Measurements from ENCODE around the gene OTOG.

The OTOG gene

GRCh38 chr11:17521106-17521900, 25.8 kb upstream of the OTOG start:
- no peak for DNase-seq

DNA sequence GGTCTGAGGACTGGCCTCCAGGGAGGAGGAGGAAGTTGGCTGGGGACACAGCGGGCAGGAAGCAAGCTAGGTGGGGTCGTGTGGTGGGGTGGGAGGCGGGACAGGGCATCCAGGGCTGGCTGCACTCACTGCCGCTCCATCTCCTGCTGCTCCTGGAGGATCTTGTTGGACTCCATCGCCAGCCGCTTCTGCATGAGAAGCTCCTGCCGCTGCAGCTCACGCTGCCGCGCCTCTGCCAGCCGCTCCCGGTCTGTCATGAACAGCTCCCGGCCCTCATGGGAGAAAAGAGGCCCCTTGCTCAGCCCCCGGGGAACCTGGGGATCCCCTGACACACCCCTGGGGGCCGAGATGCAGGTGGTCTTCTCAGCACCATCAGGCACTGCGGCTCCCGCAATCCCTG, 24.4 kb upstream of the OTOG start:
- DNase-seq = no peak

- DNase-seq = no peak
Observed at GRCh38 chr11:17524221-17524620, 22.8 kb upstream of the OTOG start.

DNA sequence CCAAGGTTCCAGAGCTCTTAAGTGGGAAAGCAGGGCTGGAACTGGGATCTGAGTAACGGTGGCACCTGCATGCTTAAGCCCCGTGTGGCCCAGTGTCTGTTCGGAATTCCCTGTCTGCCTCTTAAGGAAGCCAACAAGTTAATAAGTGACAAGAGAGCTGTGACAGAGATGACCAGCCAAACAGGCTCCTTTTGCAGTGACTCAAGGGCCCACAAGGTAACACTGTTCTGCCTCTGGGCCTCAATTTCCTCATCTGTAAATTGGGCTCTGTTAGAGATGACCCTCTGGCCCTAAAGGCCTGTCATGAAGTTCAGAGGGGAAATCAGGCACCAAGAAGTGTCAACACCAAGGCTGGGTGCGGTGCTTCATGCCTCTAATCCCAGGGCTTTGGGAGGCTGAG, 21.5 kb upstream of the OTOG start:
- no peak for DNase-seq

- DNase-seq = no peak
Observed at GRCh38 chr11:17526326-17526725, 20.7 kb upstream of the OTOG start.

DNA sequence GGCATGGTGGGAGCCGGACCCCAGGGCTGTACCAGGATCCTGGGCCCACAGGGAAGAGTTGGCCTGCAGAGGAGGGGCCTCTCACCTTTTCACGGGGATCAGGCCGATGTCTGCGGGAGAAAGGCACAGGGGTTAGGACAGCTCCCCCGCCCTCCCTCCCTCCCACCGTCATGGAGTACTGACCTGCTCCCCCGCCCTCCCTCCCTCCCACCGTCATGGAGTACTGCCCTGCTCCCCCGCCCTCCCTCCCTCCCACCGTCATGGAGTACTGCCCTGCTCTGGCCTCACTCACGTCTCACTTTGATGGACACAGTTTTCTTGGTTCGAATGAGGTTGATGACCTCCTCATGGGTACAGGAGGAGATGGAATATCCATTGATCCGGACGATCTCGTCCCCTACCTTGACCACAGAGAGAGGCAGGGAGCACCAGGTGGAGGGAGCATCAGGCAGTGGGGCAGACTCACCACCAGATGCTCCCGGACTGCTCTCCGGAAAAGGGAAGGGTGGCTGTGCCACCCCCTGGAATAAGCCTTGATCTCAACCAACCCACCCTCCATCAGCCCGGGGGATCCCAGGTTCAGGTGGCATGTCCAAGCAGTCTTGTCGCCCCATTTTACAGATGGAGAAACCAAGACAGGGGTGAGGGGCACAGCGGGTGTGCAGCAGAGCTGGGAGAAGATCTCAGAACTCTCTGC, 20.0 kb upstream of the OTOG start:
- no peak for DNase-seq

GRCh38 chr11:17527628-17527995, 19.4 kb upstream of the OTOG start:
- DNase-seq = no peak

DNA sequence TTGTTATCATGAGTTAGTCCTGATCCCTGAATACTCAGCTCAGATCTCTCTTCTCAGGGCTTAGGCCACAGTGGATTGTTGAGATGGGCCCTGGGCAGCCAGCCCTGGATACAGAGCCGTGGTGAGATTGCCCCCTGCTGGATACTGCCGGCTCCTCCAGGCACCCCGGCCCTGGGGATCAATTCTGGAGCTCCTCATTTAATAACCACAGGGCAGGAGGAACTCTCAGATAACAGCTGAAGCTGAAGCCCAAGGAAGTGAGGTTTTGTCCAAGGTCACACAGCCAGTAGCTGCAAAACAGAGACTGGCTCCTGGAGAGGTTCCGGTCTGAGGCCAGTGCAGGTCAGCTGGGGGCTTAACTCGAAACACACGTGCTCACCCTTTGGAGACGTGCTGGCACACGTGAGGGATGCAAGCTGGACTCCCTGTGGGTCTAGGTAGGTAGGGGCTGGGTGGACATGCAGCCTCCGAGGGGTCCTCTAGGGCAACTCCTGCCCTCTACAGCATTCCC, 18.8 kb upstream of the OTOG start:
- peak; percentile 51 to 78 (median 68) for DNase-seq

DNA sequence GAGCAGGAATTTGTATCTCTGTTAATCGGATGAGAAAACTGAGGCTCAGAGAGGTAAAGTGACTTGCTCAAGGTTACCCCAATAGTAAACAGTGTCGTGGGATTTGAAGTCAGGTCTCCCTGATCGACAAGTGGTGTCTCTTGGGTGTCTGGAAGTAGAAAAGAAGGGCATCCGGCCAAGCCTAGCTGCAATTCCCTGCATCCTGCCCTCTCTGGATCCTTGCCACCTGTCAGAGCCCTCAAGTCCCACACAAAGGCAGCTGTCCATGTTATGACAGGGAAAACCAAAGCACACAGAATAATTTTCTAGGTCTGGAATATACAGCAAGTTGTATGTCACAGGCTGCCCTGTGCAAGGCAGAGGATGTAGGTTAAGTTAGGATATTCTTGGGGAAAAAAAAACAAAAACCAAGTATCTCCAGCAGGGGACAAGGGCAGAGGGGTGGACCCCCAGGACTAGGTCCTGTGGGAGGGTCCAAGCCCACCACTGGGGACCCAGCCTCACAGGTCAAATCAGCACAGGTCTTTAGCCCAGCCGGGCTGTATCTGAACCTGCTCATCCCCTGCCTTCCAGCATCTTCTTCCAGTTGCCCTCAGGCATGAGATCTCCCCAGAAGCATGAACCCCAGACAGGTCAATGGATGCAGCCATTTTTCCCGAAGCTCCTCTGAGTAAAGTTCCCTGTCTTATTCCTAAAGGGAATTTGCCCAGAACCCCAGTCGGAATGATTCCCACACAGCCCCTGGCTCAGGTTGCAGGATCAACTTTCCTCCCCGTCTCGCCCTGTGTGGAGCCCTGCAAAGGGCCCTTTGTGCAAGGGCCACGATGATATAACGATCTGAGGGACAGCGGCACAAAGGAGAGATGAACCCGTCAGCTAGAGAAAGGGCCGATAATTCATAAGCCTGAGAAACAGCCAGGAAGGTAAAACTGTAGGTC, 17.9 kb upstream of the OTOG start:
- no peak for DNase-seq

DNA sequence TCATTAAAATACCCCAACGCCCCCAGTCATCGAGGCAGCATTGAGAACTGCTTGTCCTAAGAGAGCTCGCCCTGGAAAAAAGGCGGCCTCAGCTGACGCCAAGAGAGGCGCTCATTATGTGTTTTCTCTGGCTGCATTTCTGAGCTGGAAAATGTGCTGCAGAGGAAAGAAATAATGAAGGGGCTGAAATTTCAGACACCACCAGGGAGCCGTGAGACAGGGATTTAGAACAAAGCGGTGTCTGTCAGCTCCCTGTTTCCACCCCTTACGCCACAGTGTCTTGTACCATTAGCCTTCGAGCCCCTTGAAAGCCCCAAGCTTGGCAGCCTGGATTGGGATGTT, 17.2 kb upstream of the OTOG start:
- no peak for DNase-seq

- DNase-seq = no peak
Observed at GRCh38 chr11:17531071-17531600, 15.9 kb upstream of the OTOG start.

- DNase-seq = no peak
Observed at GRCh38 chr11:17531636-17532113, 15.4 kb upstream of the OTOG start.

- DNase-seq = no peak
Observed at GRCh38 chr11:17532784-17533183, 14.3 kb upstream of the OTOG start.

DNA sequence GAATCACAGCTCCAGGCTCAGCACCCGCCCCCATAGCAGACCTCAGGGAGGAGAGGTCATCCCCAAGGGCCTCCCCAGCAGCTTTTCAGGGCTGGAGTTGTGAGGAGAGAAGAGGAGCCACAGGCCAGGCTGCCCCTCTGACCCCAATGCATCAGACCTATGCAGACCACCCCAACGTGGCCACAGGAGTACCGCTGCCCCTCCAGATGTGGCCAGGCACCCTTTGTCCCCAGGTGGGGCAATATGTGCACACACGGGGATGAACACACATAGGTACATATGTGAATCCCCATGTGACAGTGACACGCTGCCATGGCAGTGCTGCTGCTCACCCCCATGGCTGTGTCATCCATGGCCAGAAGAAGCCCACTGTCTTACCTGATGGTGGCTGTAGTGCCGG, 13.7 kb upstream of the OTOG start:
- DNase-seq = no peak

DNA sequence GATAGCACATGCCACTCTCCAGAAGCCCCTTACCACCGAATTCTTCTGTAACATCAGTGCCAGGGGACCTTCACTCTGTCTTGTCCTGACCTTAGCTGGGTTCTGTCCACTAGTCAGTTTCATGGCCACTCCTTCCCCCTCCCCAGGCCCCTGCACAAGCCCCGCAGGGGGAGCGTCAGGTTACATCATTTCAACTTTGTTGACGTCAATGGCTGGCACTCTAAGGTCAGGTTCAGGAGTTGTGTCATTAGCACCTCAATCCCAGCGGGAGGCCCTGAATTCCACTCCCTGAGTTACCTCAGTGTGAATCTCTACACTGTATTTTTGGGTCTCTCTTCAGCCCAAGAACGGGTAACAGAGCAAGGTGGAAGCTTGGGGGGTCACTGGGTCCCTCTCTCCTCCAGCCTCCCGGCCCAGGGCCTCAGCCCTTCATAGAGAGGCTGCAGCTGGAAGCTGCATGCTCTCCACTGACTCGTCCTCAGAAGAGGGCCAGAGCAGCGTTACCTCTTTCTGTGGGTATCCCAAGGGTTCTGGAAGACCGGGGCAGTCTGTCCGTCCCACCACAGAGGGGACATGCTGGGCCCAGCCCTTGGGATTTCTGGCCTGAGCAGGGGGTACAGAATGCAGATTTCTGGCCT, 13.2 kb upstream of the OTOG start:
- DNase-seq = no peak

- DNase-seq = no peak
Observed at GRCh38 chr11:17535488-17535887, 11.6 kb upstream of the OTOG start.

DNA sequence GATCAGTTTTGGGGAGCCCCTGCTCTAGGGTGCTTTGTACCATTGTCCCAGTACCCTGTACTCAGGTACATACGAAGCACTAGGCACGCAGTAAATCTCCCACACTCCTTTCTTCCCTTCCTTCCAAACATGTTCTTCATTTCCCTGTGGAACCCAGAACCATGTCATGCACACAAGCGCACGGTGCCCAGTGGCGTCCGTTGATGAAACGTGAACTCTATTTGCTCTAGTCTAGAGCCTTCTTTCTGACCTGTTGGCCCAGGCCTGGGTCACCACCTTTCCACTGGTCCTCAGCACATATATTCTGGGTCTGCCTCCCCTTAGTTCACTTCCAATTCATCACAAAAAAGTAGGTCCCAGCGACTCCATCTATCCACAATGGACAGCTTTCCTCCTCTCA, 9.8 kb upstream of the OTOG start:
- DNase-seq = no peak

- no peak for DNase-seq
Observed at GRCh38 chr11:17538054-17538453, 9.0 kb upstream of the OTOG start.

DNA sequence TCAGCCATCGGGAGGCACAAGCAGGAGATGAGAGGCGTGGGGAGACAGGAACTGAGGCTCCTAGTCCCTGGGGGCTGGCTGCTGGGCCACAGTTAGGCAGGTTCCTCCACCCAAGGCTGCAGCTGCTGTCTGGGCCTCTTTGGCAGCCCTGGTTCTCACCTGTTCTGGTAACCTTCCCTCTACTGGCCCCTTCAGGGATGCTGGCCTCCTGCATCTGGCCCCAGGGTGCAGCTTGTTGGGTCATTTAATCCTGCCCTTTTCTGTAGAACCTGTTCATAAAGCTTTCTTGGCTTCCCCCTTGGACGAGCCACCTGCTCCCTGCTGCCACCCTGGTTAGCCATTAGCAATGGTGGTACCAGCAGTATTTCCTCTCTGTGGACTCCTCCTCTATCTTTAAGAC, 8.3 kb upstream of the OTOG start:
- no peak for DNase-seq

DNA sequence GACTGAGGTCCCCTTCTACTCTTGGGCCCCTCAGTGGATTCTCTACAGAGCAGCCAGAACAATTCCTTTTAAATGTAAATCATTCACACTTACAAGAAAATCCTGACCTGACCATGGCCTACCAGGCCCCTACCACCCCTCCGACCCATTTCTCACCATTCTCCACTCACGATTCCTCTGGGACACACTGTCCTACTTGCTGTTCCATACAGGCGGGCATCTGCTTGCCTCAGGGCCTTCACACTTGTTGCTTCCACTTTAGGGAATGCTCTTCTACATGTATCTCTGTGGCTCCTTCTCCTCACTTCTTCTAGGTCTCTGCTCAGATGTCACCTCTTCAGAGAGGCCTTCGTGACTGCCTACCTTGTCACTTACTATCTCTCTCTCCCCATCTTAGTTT, 6.3 kb upstream of the OTOG start:
- DNase-seq = no peak

DNA sequence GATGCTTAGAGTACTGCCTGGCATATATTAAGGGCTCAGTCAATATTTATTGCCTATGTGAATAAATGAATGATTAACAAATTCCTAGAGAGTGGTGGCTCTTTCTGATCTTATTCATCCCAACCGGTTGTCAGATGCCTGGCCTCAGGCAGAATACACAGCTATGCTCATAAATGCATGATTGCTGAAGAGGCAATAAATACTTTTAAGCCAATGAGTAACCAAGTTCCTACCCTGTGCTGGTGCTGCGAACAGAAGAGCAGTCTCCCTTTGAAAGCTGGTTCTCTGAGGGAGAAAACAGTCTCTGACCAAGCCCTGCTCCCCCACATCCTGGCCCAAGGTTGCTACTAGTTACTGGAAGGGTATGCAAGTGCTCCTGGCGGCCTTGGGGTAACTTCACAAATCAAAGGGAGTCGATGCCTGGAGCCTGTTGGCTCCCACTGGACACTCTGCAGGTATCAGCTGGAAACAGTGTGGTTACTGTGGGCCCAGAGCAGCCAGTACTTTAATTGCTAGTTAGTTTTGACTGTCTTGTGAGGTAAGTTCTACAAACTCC, 5.7 kb upstream of the OTOG start:
- no peak for DNase-seq

DNA sequence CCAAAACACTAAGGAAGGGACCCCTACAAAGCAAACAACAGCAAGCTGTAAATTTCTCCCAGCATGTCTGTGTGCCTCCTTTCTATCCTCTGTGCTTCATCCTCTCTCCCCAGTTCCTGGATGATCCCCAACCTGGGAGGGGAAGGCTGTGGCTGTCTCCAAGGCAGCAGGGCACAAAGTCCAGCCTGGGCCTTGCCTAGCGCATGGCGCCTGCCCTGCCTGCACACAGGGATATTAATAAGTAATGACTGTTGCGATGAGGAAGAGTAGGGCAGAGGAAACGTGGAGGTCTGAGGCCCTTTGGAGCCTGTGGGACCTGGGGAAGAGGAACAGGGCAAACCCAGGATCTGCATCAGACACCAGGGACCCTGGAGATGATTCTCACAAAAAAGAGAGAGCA, 4.8 kb upstream of the OTOG start:
- DNase-seq = no peak
